Epithelial cell of proximal tubule (primary cell): ENCODE results near the gene CCDC148. TPM values are rescaled to one million over a fixed set of nuclear protein-coding genes. Genes with fewer than 3 reads are reported as not detected.

Experiments
- DNase-seq: peaks from one replicate; pipeline ENCODE4 v3.0.0-alpha.2; 2011; ENCODE audit warnings: low read depth
- H3K4me3 ChIP-seq: 2 replicates; pipeline ENCODE4 v1.5.1; 2011; ENCODE audit warnings: low read depth, mild to moderate bottlenecking, low read length
- CTCF ChIP-seq: conservative IDR thresholded peaks from 2 replicates; pipeline ENCODE4 v1.5.1; 2012; ENCODE audit warnings: low read depth, mild to moderate bottlenecking, low read length
- total RNA-seq: library from RNA; depleted of rRNA; stranded (reverse); fragments of >200 nt; gene quantifications from 2 replicates; pipeline ENCODE4 v1.2.3, GENCODE V29; 2015

Gene CCDC148
- 0.86 and 1.2 TPM in 2 replicates for total RNA-seq

- no peak for TF ChIP-seq CTCF
- DNase-seq: no peak
- H3K4me3 ChIP-seq: peak within 1 kb of the TSS; percentile 90
These were observed at the start of gene CCDC148, which contains the start of gene PKP4 for GRCh38 chr2:158456309-158457066. Gene CCDC148 (minus strand): TSS chr2:158456753. CDS start chr2:158456439, 314 bp downstream. Gene PKP4 (plus strand): TSS chr2:158456952. CDS start chr2:158533185, 76,233 bp downstream.

GRCh38 chr2:158505448-158505934 lies 48.9 kb upstream of the CCDC148 start:
- DNase-seq: no peak
- TF ChIP-seq CTCF: no peak

GRCh38 chr2:158504088-158504487 lies 47.5 kb upstream of the CCDC148 start:
- no peak overlapping the region for H3K4me3 ChIP-seq
- no peak for DNase-seq
- TF ChIP-seq CTCF: no peak

More at GRCh38 chr2:158505448-158505934, 48.9 kb upstream of the CCDC148 start:
- no peak overlapping the region for H3K4me3 ChIP-seq

- TF ChIP-seq CTCF: no peak
- no peak for DNase-seq
- H3K4me3 ChIP-seq: no peak overlapping the region
These were observed 46.4 kb upstream of the CCDC148 start for GRCh38 chr2:158502974-158503373.

- DNase-seq: no peak
- no peak overlapping the region for H3K4me3 ChIP-seq
- no peak for TF ChIP-seq CTCF
These were observed 44.7 kb upstream of the CCDC148 start for GRCh38 chr2:158501301-158501700.

GRCh38 chr2:158500333-158500732 lies 43.8 kb upstream of the CCDC148 start:
- DNase-seq: no peak
- no peak overlapping the region for H3K4me3 ChIP-seq
- TF ChIP-seq CTCF: no peak
